Heart left ventricle (tissue), 16 donors: ENCODE data around the gene RRP1. TPM values are rescaled to one million over a fixed set of nuclear protein-coding genes. Genes with fewer than 3 reads are reported as not detected.

Experiments used
- ATAC-seq, 4 donors: fragments of 200-7000 bp; cut with Tn5 transposase; one replicate each; pipeline ENCODE4 v1.9.1; 2020 to 2022; ENCODE audit warnings: moderate library complexity in 4 of 4, mild to moderate bottlenecking in 3 of 4, moderate number of reproducible peaks in 1 of 4
- DNase-seq, 5 donors: peaks; one replicate each; pipeline ENCODE4 v3.0.0-alpha.2; 2020
- H3K27ac ChIP-seq, 12 donors: fragments of 200-600 bp; sonication (generic) in 4 of 12; one replicate each; pipeline versions ENCODE4 v1.5.0 to v1.8.0; 2016 to 2022; ENCODE audit warnings: mild to moderate bottlenecking in 2 of 12
- H3K27me3 ChIP-seq, 9 donors: fragments of 200-600 bp; sonication (generic) in 2 of 9; one replicate each; pipeline versions ENCODE4 v1.5.1 to v1.8.0; 2016 to 2022; ENCODE audit warnings: mild to moderate bottlenecking in 3 of 9
- H3K36me3 ChIP-seq, 9 donors: fragments of 200-600 bp; sonication (generic) in 2 of 9; one replicate each; pipeline versions ENCODE4 v1.5.0 to v1.8.0; 2018 to 2022; ENCODE audit warnings: mild to moderate bottlenecking in 2 of 9
- H3K4me1 ChIP-seq, 12 donors: fragments of 200-600 bp; sonication (generic) in 4 of 12; one replicate each; pipeline versions ENCODE4 v1.5.0 to v1.8.0; 2016 to 2022; ENCODE audit warnings: mild to moderate bottlenecking in 3 of 12
- H3K4me3 ChIP-seq, 12 donors: fragments of 200-600 bp; sonication (generic) in 4 of 12; one replicate each; pipeline versions ENCODE4 v1.5.0 to v1.8.0; 2017 to 2022; ENCODE audit warnings: mild to moderate bottlenecking in 9 of 12, moderate library complexity in 4 of 12
- H3K9me3 ChIP-seq, 12 donors: fragments of 200-600 bp; sonication (generic) in 4 of 12; one replicate each; pipeline versions ENCODE4 v1.5.0 to v1.8.0; 2016 to 2022; ENCODE audit warnings: mild to moderate bottlenecking in 1 of 12
- POLR2A ChIP-seq, 2 donors: fragments of 450-650 bp; IDR thresholded peaks; one replicate each; pipeline ENCODE4 v1.6.1; 2017; ENCODE audit warnings: antibody characterized with exemption in 2 of 2, mild to moderate bottlenecking in 2 of 2, moderate library complexity in 2 of 2
- WGBS, 4 donors: extraction: QIAGEN DNeasy Blood & Tissue Kit in 2 of 4; methylation state at CpG; one replicate each; pipeline versions ENCODE4 v1.1.5 to v1.1.7; 2013 to 2018; 5-methylcytosine and 5-hydroxymethylcytosine counted together
- intact Hi-C, 10 donors: fragments of 100-400 bp; cut with DNase I; formaldehyde crosslinking; loops; one replicate each; pipeline versions ENCODE4 v1.11.1 to v1.14.2; 2022
- polyA plus RNA-seq, 2 donors: library from polyadenylated mRNA; stranded (reverse); fragments of 200-250 nt; gene quantifications; one replicate each; pipeline ENCODE4 v1.2.3, GENCODE V29; 2013
- total RNA-seq, 9 donors: library from RNA; depleted of rRNA in 2 of 9; stranded (reverse); fragments of >200 nt in 2 of 9; fragmentation: NEBNext Ultra II Directional in 3 of 9; extraction: Animal tissue kit (Norgen Biotek cat#: 25700) in 3 of 9; gene quantifications; one replicate each; pipeline versions ENCODE4 v1.1.0 to v1.2.4, GENCODE V29; 2016 to 2023
- TF ChIP-seq, protein P1 (sequence below), 12 donors: fragments of 200-600 bp; sonication (generic) in 4 of 12; IDR thresholded peaks; one replicate each; pipeline versions ENCODE4 v1.5.0 to v1.8.0; 2018 to 2022; ENCODE audit warnings: antibody characterized with exemption in 12 of 12, mild to moderate bottlenecking in 5 of 12
- donor health status: ischemic (EF 13 %, LVEDD 7.1; RV severe dilation, severe dysfunction).
- donor health status: healthy with polysubstance abuse.
- donor health status: DM: no; HTN: yes; CAD: no.
- donor health status: DM: no; HTN: no; CAD: no.
- donor health status: ischemic (EF 25% LVEDD 6.9; RV normal size, moderate dysfunction).
- donor health status: ischemic (EF 25% LVEDD 5.7; RV mildly dilated, moderate dysfunction).
- donor health status: healthy.
- donor health status: DM: yes; HTN: yes; CAD: no.
- donor health status: ischemic (EF 35%, LVEDD 5.7; RV mildly dilated, moderate dysfunction).
- donor health status: nonischemic (EF 11% LVEDD 7.7; RV severe dilation, severe dysfunction).
- donor health status: DM: yes; HTN: yes; CAD: no.
- donor health status: PGD.
- donor health status: ischemic (EF 29% LVEDD 5.4; RV normal size, mild dysfunction).
- donor health status: nonischemic (EF 23%, LVEDD 6.1; RV moderate dilation, normal function).

RRP1 gene
- total and polyA plus RNA-seq, 11 donors = 6.0 to 15.6 (median 9.8) TPM

DNA sequence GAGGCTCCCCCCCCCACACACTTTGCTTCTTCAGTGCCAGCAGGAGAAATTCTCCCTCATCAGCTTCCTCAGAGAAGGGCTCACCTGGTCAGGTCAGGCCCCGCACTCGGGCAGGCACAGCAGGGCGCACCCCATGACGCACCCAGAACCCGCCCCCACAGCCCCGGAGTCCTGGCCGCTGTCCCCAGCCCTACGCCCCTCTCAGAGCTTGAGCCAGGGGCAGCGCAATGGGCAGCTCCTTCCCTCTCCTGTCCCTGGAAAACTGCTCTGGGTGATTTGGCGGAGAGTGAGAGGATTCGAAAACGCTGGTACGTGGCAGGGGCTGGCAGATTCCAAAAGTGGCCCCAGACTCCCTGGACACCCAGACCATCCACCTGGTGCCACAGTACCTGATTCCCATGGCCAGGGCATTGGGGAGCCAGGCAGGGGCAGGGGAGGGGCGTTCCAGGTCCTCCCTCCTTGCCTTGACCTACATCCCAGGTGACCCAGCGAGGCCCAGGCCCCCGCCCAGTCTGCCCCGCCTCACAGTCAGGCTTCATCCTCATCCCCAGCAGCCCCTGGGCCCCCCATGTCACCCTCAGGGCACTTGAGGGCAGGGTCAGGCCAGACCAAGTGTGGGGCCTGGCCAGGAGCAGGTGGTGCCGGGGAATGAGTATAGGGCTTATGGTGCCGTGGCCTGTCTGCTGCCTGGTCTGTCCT lies 23.7 kb downstream of the RRP1 start:
- WGBS, 4 donors = 91% methylated on average over 9 to 19 of the region's 19 CpGs
- Histone ChIP-seq H3K27ac (no peak overlapping the region), H3K36me3 (no peaks in the 10 kb centered on the region), H3K27me3 (no peaks in the 10 kb centered on the region), H3K9me3 (no peaks in the 10 kb centered on the region), H3K4me3 (no peak overlapping the region), H3K4me1 (peaks cover 0 to 42% (median 8%) of the 10 kb centered on the region in 12 donors)
- intact Hi-C loops = loop anchor here in 3 of 10 donors (2.0 to 10.0 kb wide), 4 partner anchors 72 to 492 kb away; partner anchors contain the start of gene PFKL (in 1 of the 3)
- TF ChIP-seq, protein P1, sequence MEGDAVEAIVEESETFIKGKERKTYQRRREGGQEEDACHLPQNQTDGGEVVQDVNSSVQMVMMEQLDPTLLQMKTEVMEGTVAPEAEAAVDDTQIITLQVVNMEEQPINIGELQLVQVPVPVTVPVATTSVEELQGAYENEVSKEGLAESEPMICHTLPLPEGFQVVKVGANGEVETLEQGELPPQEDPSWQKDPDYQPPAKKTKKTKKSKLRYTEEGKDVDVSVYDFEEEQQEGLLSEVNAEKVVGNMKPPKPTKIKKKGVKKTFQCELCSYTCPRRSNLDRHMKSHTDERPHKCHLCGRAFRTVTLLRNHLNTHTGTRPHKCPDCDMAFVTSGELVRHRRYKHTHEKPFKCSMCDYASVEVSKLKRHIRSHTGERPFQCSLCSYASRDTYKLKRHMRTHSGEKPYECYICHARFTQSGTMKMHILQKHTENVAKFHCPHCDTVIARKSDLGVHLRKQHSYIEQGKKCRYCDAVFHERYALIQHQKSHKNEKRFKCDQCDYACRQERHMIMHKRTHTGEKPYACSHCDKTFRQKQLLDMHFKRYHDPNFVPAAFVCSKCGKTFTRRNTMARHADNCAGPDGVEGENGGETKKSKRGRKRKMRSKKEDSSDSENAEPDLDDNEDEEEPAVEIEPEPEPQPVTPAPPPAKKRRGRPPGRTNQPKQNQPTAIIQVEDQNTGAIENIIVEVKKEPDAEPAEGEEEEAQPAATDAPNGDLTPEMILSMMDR (IDR thresholded peaks at IDR 0.05) = no peak
- TF ChIP-seq POLR2A (IDR thresholded peaks at IDR 0.05) = no peak
- DNase-seq (no peak), ATAC-seq (no peak)

DNA sequence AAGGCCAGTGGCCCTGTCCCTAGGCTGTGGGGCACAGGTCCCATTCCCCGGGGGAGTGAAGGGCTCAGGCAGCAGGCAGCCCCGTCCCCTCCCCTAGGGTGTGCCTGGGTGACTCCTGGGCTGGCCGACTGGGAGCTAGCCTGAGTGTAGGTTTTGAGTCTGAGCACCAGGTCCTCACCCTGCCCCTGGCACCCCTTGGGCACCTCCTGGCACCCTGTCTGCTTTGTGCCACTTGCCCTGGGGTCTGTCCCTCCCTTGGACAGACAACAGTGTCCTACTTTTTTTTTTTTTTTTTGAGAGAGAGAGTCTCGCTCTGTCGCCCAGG lies 24.2 kb downstream of the RRP1 start:
- peak in 2 of 5 donors; percentile 15 to 22 for DNase-seq
- Histone ChIP-seq H3K4me3 (no peak overlapping the region), H3K4me1 (peaks cover 0 to 46% (median 8%) of the 10 kb centered on the region in 12 donors), H3K36me3 (no peaks in the 10 kb centered on the region), H3K9me3 (peaks cover 0 to 4% (median 0%) of the 10 kb centered on the region in 12 donors), H3K27ac (no peak overlapping the region), H3K27me3 (no peaks in the 10 kb centered on the region)
- no peak for TF ChIP-seq POLR2A (IDR thresholded peaks at IDR 0.05)
- TF ChIP-seq, protein P1 (IDR thresholded peaks at IDR 0.05) = no peak
- ATAC-seq = no peak
- intact Hi-C loops = loop anchor here in 3 of 10 donors (2.0 to 10.0 kb wide), 4 partner anchors 71 to 491 kb away; partner anchors contain the start of gene PFKL (in 1 of the 3)
- 84 to 94% (median 90%) methylated on average over 5 of the region's 5 CpGs for WGBS, 4 donors

DNA sequence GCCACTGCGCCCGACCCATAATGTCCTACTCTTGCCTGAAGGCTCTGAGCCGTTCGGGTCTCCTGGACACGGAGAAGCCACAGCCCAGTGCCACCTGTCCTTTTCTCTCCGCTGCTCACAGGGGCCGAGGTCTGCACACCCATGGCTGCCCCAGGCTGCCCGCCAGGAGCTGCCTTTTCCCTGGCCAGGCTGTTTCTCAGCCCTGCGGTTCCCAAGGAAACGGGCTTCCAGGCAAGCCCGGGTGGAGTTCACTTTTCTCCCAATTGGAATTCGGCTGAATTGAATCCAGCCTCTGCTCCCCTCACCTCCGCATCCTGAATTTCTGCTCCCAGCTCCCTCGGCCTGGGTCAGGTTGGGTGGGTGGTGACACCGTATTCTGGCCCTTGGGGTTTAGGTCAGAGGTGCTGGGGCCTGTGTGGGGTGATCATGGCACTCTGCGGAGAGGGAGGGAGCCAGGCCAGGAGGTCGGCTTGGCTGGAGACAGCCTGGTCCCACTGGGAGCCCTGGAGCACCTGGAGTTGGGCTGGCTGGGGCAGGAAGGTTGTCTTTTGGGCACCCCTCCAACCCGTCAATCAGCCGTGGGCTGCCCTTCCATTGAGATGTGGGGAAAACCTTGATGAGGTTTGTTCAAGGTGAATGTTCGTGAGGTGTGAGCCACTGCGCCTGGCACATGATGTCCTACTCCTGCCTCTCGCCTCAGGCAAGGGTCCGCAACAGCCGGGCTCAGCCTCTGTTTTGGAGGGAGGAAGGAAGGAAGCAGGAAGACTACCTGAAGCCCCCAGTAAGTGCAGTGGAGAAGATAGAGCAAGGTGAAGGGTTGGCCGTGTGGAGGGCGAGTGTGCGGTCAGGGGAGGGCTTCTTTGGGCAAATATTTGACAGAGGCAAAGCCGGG lies 25.1 kb downstream of the RRP1 start:
- no peak for ATAC-seq
- no peak overlapping the region for H3K27ac ChIP-seq
- H3K4me1 ChIP-seq = peaks cover 0 to 48% (median 8%) of the 10 kb centered on the region in 12 donors
- no peak overlapping the region for H3K4me3 ChIP-seq
- H3K36me3 ChIP-seq = no peaks in the 10 kb centered on the region
- DNase-seq = peak in 2 of 5 donors; percentile 18 to 29
- WGBS, 4 donors = 68 to 73% (median 70%) methylated on average over 26 to 28 of the region's 28 CpGs
- TF ChIP-seq, protein P1 (IDR thresholded peaks at IDR 0.05) = no peak
- no peak for TF ChIP-seq POLR2A (IDR thresholded peaks at IDR 0.05)
- intact Hi-C loops = loop anchor here in 3 of 10 donors (10.0 kb wide), 3 partner anchors 70 to 490 kb away; partner anchors contain the start of gene PFKL (in 1 of the 3)
- no peaks in the 10 kb centered on the region for H3K27me3 ChIP-seq
- peaks cover 0 to 9% (median 2%) of the 10 kb centered on the region in 12 donors for H3K9me3 ChIP-seq
